Stimulated activated CD4-positive, alpha-beta T cell treated with anti-CD3 and anti-CD28 coated beads, Interleukin-4, amount 100 ng/mL, for 48 hours (primary cell): ENCODE results near the gene RAPGEF4.

Experiments
- DNase-seq, 2 donors: peaks; one replicate each; pipeline ENCODE4 v3.0.0-alpha.2; 2020; ENCODE audit warnings: low read depth in 2 of 2

The RAPGEF4 gene

GRCh38 chr2:172823261-172823850 is 87.7 kb downstream of the RAPGEF4 start:
- no peak for DNase-seq

DNA sequence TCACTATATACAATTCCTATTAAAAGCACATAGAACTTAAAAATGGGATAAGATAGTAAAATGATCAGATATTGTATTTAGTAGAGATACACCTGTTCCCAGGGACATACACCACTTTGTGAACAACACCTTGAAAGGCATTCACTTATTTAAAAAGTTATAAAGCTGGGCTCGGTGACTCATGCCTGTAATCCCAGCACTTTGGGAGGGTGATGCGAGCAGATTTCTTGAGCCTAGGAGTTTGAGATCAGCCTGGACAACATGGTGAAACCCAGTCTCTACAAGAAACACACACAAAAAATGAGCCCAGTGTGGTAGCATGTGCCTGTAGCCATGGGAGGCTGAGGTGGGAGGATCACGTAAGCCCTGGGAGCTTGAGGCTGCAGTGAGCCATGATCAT is 90.9 kb downstream of the RAPGEF4 start:
- DNase-seq, result no peak

DNA sequence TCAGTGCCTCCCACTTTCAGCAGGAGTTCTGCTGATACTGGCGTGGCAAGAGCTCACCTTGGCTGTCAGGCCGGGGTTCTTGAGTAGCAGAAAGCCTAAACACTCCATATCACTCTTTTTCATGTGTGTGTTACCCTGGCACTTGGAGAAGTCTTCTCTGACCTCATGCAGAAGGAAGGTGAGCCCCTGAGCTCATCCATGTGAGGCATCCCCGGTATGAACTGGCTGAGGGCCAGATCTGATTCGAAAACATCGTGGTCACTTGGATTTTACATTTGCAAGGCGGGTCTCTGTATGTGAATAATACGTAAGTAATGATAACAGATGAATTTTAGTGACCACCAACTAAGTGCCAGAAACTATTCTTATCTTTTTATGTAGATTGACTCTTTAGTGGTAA is 93.6 kb downstream of the RAPGEF4 start:
- no peak for DNase-seq

- no peak for DNase-seq
Measured at GRCh38 chr2:172830482-172830881, 94.8 kb downstream of the RAPGEF4 start.

GRCh38 chr2:172833898-172834297 is 98.3 kb downstream of the RAPGEF4 start:
- no peak for DNase-seq

- DNase-seq, result no peak
Measured at GRCh38 chr2:172834881-172835280, 99.2 kb downstream of the RAPGEF4 start.

DNA sequence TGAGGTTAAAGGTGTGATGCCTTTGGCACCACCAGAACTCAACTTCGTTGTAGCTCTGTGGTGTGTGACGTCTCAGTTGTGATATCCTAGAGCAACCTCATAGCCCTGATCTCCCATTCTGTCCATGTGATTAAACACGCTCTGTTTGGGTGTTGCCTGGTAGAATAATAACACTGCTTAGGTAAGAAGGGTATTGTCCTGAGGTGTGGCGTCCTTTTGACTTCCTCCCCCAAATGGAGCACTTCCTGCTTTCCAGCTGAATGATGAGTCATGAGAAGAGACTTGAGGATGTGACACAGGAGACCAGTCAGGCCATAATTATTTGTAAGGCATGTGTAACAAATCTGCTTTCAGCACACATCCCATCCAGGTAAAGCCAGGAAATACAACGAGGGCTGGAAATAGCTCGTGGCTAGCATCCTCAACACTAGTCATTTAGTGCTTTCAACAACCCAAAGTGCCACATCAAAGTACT is 100.7 kb downstream of the RAPGEF4 start:
- DNase-seq, result no peak

DNA sequence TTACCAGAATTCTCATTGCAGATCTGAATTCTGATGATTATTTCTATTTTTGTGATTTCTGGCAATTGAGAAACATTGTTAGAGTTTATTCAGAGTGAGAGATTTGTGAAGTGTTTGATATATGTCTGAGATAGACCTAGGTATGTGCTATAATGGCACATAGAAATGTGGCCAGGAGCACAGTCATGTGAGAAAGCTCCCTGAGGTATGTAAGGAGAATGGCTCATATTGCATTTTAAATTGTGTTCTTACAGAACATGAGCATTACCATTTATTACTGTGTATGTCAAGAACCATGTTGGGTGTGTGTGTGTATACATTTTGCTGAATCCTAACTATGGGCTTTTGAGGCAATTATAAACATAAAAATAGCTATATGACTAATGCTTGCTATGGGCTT is 101.2 kb downstream of the RAPGEF4 start:
- DNase-seq, result no peak

GRCh38 chr2:172839446-172839845 is 103.8 kb downstream of the RAPGEF4 start:
- DNase-seq, result no peak

DNA sequence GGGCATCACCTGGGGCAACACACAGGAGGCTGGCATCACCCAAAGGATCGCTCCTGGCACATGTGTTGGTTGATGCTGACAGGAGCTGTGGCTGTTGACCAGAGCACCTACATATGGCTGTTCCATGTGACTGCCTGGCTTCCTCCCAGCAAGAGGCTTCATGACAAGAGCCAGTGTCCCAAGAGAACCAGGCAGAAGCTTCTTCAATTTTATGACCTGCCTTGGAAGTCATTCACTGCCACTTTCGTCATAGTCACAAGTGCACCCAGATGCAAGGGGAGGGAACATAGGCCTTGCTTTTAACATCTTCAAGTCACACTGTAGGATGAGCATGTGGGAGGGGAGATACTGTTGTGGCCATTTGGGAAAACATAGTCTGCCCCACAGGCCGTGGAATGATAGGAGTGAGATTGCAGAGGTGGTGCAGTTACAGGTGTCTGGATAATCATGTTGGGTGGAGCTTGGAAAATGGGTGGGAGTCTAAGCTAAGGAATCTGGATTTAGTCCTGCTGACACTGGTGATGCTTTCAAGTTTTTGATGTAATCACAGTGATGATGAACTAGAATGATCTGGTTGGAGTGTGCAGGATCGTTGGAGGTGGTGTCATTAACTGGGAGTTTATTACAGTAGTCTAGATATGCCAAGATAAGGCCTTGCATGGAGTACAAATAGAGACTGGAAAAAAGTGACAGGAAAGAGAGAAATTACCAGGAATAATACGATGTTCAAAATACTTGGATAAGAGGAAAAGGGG is 107.0 kb downstream of the RAPGEF4 start:
- DNase-seq, result no peak

DNA sequence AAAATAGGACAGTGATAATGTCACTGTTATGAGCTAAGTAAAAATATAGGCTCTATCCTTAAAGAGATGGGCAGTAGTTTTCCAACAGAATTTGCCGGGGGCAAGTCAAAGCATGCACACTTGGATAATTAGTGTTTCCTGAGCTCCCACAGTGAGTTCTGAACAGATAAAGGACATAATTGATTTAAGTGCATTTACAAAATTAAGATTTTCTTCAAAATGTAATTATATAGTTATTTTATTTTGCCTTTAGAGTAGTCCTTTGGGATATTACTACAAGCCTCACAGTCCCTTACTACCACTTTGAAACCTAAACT is 107.6 kb downstream of the RAPGEF4 start:
- no peak for DNase-seq

DNA sequence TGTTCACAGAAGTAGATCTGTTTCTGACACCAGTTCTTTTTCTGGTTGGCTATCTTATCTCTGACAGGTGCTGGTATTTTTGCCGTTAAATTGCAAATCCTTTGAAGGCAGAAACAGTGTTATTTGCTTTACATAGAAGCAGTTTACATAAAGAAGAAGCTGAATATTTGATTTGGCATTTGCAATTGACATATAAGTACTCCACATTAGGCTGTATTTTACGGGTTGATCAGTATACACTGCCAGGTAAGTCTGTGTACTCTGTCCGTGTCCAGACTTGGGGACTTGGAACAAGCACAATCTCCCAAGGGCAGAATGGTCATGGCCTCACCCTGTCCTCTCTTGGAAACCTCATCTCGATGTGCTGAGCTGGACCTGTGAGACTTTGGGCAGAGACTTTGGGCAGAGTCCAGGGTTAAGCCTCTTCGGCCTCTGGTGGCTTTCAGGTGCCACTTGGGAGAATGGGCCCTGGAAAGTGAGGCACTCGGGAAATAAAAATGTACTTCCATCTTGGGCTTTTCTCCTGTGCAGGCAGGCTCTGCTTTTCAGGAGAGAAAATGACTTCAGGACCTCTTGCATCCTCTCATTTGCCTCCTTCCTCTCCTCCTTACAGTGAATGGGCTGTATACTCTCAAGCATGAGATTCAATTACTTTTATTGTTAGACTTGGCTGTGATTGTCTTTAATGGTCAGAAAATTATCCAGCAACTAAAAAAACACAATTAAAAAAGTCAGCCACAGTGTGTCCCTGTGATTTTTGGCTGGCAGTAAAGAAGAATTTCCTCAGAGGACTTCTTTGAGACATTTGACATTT is 108.5 kb downstream of the RAPGEF4 start:
- no peak for DNase-seq

GRCh38 chr2:172845028-172845630 is 109.5 kb downstream of the RAPGEF4 start:
- DNase-seq, result no peak

GRCh38 chr2:172846551-172846950 is 110.9 kb downstream of the RAPGEF4 start:
- no peak for DNase-seq

DNA sequence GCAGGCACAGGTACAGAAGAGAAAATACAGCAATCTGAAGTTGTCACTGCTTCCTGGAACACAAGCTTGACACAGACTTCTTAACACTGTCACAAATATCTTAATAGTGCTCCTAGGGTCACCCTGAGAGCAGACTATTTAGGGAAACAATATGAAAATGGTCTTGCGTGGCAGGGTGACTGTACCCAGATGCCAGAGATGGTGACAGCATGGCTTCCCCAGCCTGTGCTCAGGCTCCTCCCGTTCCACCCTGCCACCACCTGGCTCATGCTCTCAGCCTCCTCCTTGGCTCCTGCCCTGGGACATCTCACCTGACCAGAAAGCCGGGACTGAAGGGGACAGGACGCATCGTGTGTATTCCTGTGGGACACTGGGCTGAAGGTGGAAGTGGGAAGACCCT is 111.5 kb downstream of the RAPGEF4 start:
- no peak for DNase-seq

GRCh38 chr2:172848519-172848918 is 112.9 kb downstream of the RAPGEF4 start:
- no peak for DNase-seq

DNA sequence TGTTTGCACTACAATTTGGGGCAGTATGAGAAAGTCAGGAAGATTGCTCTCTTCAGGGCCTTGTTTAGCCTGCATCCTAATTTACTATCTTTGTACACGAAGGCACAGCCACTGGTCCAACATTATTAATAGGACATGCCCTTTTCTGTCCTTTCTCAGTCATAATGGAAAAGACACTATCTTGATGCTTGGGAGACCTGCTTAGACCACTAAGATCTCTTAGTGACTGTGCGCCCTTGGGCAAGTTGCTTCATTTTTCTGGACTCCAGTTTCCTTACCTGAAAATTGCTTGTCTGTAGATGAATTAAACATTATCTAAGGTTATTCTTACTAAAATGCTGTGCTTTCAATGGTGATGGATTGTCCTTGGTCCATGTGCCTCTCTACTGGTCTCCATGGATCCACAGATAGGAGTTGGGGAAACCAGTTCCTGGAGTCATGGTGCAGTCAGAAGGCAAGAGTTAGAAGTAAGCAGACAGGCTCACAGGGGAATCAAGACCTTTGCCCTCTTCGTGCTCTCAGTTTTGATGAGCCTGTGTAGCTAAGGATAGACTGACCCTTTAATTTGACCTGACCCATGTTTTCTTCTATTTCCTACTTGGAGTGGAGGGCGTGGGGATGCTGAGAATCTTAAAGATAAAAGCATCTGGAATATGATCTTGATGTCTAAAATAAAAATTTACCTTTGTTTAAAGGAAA is 114.0 kb downstream of the RAPGEF4 start:
- DNase-seq, result no peak

GRCh38 chr2:172855588-172855987 is 119.9 kb downstream of the RAPGEF4 start:
- DNase-seq, result no peak

- no peak for DNase-seq
Measured at GRCh38 chr2:172856606-172857005, 121.0 kb downstream of the RAPGEF4 start.

GRCh38 chr2:172858473-172858745 is 122.8 kb downstream of the RAPGEF4 start:
- DNase-seq, result no peak

DNA sequence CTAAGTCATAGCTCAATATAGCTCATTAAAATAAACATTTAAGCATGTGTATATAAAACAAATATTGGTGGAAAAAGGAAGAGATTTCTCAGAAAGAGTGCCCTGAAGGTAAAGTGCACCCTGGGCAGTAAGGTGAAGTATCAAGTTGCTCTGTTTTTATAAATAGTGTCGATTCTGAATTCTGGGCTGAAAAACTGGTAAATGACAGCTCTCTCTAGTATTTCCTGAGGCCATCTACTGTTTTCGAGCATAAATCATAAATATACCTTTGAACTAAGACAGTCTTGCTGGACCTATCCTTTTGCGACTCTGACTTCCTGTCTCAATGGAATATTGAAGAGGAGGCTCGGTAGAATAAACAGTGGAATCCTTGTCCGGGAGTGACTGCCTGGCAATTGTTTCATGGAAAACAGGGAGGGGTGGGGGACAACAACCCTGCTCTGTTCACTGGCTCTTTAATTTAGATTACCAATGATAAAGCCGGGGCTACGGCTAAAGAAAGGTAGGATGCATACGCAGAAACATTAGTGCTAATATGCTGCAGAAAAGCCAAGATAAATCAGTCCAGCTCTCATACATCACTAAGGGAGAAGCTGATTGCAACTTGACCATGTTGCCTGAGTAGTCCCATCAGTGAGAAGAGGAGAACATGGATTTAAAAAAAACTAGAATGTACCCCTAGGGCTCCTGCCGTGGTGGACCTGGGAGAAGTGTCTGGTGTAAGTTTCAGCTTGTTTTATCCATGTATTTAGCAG is 124.1 kb downstream of the RAPGEF4 start:
- DNase-seq, result no peak
